AG20443 (cell line): ENCODE measurements around the gene CCN6.
A peak's percentile ranks its signal among the peaks of the same experiment; 100 is the strongest.
"Not testable (repeated sequence)": the region's sequence is repeated elsewhere in the genome, so short reads cannot be mapped to it uniquely, and the experiment has no call there.

Experiments used
- DNase-seq: peaks from one replicate; pipeline ENCODE4 v3.0.0; 2012; ENCODE audit warnings: low spot score, mixed read lengths

The CCN6 gene

GRCh38 chr6:112051251-112051740, 2.6 kb upstream of the CCN6 start:
- DNase-seq, result not testable (repeated sequence)

- DNase-seq, result no peak
Measured at GRCh38 chr6:112054555-112055190, 769 bp downstream of the CCN6 start.

- no peak for DNase-seq
Measured at GRCh38 chr6:112058243-112059032, 4.5 kb downstream of the CCN6 start.

- DNase-seq, result no peak
Measured at GRCh38 chr6:112061605-112062004, 7.7 kb downstream of the CCN6 start.

GRCh38 chr6:112062966-112063365, 9.1 kb downstream of the CCN6 start:
- no peak for DNase-seq

GRCh38 chr6:112065426-112065986, 11.6 kb downstream of the CCN6 start:
- DNase-seq, result no peak

- DNase-seq, result no peak
Measured at GRCh38 chr6:112066606-112067005, 12.7 kb downstream of the CCN6 start.

GRCh38 chr6:112081569-112081968, 27.7 kb downstream of the CCN6 start:
- DNase-seq, result no peak

GRCh38 chr6:112085286-112086065, 31.6 kb downstream of the CCN6 start:
- DNase-seq, result peak; percentile 11

GRCh38 chr6:112086744-112087135, 32.8 kb downstream of the CCN6 start:
- DNase-seq, result peak; percentile 32

GRCh38 chr6:112087136-112087911, 33.4 kb downstream of the CCN6 start, which contains the start of the genes FAM229B and TUBE1:
Gene FAM229B (plus strand): TSS chr6:112087591. CDS start chr6:112099284, 11,693 bp downstream.
Gene TUBE1 (minus strand): TSS chr6:112087482. CDS start chr6:112087434, 48 bp downstream.
- peak; percentile 93 for DNase-seq

- DNase-seq, result no peak
Measured at GRCh38 chr6:112087916-112088315, 34.0 kb downstream of the CCN6 start.

- DNase-seq, result no peak
Measured at GRCh38 chr6:112096901-112097300, 43.0 kb downstream of the CCN6 start.

GRCh38 chr6:112100561-112100960, 46.7 kb downstream of the CCN6 start:
- no peak for DNase-seq

GRCh38 chr6:112106026-112106425, 52.1 kb downstream of the CCN6 start:
- DNase-seq, result not testable (repeated sequence)

- DNase-seq, result no peak
Measured at GRCh38 chr6:112106562-112106961, 52.7 kb downstream of the CCN6 start.

- DNase-seq, result no peak
Measured at GRCh38 chr6:112109262-112109661, 55.4 kb downstream of the CCN6 start.

GRCh38 chr6:112113431-112113830, 59.5 kb downstream of the CCN6 start:
- DNase-seq, result no peak

GRCh38 chr6:112113918-112114317, 60.0 kb downstream of the CCN6 start:
- DNase-seq, result no peak

- no peak for DNase-seq
Measured at GRCh38 chr6:112114577-112115223, 60.8 kb downstream of the CCN6 start.

- no peak for DNase-seq
Measured at GRCh38 chr6:112116221-112116620, 62.3 kb downstream of the CCN6 start.
